IPS-NIHi7 (cell line): ENCODE results near the gene TTC28.
"Not testable (repeated sequence)": the region's sequence is repeated elsewhere in the genome, so short reads cannot be mapped to it uniquely, and the experiment has no call there.

Experiments used
- DNase-seq: peaks from one replicate; pipeline ENCODE4 v3.0.0; 2012; ENCODE audit warnings: mixed read lengths; ENCODE audit errors: extremely low spot score

TTC28 gene

DNA sequence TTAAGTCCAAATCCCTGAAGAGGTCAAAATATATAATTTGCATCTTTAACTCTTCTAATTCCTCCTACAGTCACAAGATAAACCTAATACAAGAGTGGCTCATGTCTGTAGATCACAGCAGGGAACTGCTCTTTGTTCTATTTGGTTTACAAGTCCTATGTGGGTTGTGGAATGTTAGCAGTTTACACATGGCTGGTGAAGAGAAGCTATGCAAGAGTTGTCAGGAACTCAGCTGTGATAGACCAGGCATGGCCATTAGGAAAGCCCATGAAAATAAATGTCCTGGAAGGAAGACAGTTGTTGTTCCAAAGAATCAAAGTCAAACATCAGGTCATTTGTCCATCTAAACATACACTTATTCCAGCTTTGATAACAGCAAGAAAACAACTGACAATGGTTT, 448.2 kb downstream of the TTC28 start:
- DNase-seq = peak; percentile 53

DNA sequence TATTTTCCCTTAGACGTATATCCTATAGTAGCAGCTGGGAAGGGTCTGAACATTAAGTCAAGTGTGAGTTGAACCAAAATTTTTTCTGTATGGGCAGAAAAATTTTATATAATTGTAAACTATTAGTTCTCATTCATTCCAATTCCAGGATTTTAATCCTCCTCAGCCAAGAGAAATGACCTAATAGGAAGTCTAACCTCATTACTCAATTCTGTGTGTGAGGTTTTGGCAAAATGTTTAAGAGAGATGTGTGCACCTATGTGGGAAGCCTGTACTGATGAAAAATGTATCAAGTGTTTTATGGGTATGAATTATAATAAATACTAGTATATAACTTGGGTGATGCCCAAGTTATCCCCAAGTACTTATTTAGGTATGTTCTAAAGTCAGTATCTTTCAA, 449.0 kb downstream of the TTC28 start:
- no peak for DNase-seq

DNA sequence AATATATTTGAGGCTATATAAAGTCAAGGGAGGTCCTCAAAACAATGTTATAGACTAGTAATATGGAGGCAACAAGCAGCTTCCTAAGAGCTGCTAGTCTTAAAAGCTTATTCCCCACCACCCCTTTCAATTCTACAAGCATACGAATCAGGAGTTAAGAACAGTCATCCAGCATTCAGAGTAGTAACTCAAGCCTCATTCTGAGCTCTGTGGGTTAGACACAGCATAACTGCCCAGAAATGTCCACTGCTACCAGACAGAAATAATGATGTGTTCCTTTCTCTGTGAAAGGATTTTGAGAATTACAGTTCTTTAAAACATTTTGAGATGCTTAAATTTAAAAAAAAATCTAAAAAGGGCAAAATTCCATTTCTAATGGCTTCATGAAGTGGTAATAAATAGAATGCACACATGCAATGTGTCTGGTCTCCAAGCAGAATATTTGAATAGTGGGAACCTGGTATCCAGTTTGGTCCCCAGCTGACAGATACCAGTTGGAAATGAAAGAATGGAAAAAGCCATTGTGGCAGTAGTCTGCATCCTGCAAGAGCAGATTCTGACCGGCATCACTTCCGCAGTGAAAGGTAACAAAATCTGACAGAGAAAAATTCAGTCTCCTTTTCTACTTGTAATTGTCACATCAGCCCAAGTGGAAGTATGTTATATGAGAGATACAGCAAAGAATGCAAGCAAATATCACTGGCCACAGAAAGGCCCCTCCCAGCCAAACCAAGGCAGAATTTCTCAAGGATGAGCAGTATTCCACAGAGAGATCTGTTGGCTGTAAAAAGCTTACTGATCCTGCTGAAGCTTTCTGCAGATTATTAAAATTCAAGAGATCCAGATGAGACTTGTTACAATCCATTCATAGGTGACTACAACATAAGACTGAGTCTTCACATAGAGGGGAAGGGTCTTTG, 449.8 kb downstream of the TTC28 start:
- no peak for DNase-seq

DNA sequence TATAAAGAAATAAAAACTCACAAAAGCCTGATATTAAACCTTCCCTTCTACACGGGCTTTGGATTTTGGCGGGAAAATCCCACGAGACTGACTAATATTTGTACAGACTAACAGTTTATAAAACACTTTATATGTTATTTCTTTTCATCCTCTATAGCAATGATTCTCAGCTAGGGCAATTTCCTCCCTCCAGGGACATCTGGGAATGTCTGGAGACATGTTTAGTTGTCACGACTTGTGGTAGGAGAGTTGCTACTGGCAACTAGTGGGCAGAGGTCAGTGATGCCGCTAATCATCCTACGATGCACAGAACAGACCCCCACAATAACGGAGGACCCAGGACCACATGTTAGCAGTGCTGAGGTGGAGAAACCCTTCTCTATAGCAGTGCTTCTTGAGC, 455.8 kb downstream of the TTC28 start:
- no peak for DNase-seq

DNA sequence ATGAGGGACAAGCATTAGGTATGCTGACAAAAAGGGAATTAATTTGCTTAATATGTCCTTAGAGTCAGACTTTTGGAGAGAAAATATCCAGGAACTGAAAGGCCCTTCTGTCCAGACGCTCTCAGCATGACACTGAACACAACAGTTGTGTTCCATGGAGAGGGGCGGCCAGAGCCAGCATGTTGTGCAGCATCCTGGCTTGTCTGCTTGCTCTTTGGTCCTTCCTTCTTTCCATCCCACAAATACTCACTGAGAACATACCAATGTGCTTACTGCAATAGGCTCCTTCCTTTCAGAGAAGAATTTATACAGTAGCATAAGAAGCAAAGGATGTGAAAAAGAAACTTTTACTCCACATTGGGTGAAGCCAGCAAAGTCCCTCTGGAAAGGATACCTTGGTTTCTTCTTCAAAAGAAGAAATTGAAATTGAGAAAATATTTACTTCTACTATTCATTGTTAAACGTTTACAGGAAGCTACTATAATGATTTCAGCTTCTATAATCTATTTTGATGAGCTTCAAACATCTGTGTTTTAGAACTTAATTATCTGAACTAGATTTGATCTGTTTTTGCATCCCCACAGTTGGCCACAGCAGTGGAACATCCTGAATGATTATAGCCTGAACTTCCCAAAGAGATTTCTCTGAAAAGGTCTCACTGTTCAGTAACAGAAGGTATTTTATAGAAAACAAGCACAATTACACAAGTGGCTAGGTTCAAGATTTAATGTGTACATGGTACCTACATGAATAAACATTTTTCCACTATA, 456.5 kb downstream of the TTC28 start:
- DNase-seq = no peak

DNA sequence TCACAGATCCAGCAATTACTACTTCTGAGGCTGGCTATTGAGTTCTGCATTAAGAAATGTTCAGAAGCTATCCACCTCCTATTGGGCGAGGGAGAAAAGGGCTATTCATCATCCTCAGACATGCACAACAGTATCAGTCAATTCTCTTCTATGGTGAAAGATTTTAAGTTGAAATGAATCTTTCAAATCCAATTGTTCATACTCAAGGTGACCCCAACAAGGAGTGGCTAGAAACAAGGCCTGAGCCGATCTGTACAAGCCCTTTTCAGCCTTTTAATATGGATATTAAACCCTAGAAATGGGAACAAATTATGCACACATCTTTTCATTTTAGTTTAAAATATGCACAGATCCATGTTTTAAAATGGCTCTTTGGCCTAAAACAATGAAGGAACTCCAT, 457.1 kb downstream of the TTC28 start:
- no peak for DNase-seq

DNA sequence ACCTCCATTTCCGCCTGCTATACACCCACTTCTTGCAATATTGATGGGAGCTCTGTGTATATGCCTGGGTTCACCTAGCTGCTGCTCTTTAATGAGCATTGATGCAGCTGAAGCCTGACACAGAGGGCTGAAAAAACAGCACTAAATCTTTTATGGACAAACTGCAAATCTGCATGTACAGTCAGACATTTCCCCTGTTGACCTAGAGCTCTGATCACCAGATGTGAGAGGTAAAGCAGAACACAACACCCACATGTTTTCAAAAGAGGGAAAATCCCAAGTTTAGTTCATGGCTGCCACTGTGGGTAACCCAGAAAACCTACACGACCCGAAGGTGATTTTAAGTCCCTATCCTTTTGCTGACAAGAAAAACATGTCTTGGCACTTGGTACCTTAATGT, 457.6 kb downstream of the TTC28 start:
- DNase-seq = no peak

DNA sequence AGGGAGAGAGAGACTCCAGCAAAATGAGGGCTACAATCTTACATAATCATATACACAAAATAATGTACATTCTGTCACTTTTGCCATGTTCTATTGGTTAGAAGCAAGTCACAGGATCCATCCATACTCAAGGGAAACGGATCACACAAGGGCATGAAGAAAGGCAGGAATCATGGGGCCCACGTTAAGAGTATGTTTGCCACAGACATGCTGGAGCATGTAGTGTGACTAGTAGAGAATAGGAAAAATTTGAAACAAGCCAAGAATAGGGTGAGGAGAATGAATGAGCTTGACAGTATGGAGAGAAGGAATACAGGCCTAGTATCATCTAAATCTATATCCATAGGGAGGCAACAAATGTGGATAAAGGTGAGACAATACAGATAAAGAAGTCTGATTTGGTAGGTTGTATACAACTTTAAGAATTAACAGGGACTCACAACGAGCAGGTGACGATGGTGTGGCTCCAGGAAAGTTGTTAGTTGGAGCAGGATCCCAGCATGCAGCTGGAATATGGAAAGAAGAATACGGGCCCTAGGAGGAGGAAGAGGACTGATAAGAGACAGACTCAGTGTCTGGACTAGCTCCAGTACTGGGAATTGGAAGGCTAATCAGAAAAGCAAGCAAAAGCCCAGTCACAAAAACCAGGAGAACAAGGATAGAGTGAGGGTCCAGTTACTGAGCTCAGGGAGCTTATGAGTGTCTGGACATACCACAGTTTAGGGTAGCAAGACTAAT, 458.8 kb downstream of the TTC28 start:
- no peak for DNase-seq

DNA sequence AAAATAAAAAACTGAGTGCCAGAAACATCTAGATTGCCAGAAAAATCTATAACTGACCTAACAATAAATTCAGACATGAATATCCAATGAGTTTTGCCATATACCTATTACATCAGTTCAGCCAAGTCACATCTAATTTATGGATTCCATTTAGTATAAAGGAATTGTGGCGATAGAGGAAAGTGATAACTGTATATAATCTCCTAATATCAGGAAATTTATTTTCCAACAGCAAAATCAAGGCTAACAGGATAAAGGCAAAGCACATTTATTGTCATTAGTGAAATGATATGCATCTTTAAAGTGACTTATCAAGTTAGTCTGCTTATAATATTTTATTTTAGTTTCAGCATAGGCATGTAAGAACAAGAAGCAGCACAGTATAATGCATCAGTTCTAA, 462.4 kb downstream of the TTC28 start:
- DNase-seq = no peak

DNA sequence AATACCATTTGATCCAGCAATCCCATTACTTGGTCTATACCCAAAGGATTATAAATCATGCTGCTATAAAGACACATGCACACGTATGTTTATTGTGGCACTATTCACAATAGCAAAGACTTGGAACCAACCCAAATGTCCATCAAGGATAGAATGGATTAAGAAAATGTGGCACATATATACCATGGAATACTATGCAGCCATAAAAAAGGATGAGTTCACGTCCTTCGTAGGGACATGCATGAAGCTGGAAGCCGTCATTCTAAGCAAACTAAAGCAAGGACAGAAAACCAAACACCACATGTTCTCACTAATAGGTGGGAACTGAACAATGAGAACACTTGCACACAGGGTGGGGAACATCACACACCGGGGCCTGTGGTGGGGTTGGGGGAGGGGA, 464.9 kb downstream of the TTC28 start:
- not testable (repeated sequence) for DNase-seq

DNA sequence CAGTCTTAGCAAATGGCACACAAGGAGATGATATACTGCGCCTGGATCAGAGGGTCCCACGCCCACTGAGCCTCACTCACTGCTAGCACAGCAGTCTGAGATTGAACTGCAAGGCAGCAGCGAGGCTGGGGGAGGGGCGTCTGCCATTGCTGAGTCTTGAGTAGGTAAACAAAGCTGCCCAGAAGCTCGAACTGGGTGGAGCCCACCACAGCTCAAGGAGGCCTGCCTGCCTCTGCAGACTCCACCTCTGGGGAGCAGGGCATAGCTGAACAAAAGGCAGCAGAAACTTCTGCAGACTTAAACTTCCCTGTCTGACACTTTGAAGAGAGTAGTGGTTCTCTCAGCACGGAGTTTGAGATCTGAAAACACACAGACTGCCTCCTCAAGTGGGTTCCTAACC, 470.2 kb downstream of the TTC28 start:
- DNase-seq = not testable (repeated sequence)

DNA sequence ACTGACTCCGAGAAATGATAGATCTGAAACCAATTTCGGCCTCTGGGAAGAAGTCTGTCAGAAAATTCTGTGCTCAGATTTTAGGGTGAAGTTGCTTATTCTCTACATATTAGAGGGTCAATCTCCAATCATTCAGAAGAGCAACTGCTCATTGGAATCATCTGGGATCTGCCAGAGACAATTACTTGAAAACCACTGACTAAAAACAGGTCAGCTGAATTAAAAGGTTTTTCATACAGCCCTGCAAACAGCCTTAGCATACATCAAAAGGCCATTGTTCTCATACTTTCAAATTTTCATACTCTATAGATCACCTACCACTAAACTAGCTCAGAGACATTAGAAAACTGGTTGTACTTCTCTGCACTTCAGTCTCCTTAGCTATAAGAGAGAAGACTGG, 470.9 kb downstream of the TTC28 start:
- no peak for DNase-seq

DNA sequence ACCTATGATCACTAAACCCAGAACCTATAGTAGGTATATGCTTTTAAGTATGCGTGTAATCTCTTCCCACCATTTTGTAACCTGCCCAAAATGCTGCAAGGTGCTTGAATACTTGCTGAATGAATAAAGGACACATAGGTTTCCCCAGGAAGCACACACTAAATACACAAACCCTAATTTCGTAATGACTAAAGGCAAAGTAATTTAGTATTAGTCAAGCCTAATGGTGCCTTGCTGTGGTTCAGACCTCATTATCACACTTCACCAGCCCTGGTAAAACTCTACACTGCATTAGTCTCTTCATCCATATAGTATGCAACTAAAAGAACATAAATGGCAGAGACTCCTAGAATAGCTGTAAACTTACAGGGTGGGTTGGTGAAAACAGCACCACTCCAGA, 471.6 kb downstream of the TTC28 start:
- no peak for DNase-seq

DNA sequence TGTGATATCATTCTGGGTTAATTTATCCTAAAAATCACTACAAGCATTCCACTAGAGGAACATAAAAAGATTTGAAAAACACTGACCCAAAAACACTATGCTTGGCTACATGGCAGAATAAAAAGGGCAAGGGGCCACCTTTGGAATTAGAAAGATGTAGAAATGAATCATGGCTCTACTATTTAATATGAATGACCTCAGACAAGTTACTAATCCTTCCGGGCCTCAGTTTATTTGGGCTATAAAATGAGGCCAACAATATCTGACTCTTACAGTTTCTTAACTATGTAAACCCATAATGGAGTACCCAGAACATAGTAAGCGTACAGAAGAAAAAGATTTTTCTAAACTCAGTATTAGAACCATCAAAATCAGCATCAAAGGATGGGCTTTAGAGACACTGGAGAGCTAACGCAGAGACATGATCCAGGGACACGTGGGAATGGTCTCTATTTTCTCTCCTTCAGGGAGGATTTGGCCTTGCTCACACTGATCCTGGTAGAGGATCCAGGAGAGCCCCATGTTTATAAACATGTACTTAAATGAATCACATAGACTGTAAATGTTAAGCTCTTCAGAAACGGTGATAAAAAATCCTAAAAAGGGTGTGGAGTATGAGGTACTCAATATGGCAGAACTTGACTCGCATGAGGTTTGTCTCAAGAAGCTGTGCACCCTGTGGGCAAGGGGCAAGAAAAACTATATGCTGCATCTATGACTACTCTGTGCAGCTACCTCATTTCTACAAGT, 472.2 kb downstream of the TTC28 start:
- no peak for DNase-seq

DNA sequence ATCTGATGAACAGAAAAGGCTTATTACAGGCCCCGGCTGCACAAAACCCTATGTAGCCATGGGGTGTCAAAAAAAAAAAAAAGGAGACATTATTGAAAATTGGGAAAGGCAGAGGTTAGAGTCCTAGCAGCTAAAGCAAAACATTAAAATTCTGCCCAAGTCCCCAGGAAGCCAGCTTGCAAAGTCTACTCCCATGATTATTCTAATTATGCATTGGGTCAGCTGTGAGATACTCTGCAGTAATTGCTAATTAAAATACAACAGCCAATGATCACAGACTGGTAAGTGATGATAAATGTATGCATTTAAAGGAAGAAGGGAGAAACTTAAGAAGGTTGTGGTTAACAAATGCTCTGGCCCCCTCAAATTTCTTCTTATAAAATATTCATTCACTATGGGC, 473.7 kb downstream of the TTC28 start:
- DNase-seq = no peak

DNA sequence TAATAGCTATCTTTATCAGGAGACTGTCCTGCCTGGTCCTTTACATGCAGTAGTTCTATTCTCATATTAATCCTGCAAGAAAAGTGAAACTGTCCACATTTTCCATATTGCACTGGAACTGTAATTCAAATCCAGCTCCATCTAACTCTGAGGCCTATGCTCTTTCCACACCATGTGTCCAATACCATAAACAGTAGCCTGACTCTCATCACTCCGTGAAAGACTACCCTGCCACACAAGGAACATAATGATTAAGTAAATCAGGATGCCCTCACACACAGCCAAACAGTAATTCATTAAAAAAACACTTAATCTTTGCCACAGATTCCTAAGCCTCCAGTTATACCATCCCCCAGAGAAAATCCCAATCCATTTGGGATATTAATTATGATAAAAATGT, 475.3 kb downstream of the TTC28 start:
- DNase-seq = no peak

DNA sequence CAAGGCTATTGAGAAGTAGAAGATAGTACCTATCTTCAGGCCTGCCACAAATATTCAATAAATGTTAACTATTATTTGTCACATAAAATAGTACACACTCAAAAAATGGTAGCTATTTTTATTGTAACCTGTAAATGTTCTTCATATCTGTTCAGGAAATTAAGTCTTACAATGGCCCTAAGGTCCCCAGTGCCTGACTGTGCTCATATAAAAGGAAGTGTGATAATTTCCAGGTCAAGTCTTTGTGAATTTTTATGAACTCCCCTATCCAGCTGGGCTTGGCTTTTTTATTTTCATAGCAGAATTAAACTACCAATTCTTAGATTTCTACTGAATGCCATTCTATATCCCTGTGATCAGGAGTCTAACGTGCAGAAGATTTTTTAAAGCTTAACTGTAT, 476.4 kb downstream of the TTC28 start:
- DNase-seq = no peak

DNA sequence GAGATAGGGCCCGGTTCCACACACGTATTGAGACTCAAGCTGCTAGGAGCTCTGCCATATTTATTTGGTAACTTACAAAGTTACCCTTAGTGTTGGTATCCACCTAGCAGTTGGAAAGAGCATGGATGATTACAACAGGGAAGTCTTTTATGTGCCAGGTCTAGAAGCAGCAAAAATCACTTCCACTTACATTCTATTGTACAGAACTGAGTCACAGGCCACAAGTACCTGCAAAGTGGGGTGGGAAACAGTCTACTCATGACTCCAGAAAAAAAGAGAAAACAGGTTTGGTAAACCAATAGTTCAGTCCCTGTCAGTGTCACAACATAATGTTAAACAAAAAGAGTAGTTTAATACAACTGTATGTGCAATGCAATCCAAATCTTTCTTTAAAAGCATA, 480.9 kb downstream of the TTC28 start:
- DNase-seq = no peak

DNA sequence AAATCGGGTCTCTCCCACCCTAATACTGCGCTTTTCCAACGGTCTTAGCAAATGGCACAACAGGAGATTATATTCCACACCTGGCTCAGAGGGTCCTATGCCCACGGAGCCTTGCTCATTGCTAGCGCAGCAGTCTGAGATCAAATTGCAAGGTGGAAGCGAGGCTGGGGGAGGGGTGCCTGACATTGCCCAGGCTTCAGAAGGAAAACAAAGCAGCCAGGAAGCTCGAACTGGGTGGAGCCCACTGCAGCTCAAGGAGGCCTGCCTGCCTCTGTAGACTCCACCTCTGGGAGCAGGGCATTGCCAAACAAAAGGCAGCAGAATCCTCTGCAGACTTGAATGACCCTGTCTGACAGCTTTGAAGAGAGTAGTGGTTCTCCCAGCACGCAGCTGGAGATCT, 488.1 kb downstream of the TTC28 start:
- not testable (repeated sequence) for DNase-seq

DNA sequence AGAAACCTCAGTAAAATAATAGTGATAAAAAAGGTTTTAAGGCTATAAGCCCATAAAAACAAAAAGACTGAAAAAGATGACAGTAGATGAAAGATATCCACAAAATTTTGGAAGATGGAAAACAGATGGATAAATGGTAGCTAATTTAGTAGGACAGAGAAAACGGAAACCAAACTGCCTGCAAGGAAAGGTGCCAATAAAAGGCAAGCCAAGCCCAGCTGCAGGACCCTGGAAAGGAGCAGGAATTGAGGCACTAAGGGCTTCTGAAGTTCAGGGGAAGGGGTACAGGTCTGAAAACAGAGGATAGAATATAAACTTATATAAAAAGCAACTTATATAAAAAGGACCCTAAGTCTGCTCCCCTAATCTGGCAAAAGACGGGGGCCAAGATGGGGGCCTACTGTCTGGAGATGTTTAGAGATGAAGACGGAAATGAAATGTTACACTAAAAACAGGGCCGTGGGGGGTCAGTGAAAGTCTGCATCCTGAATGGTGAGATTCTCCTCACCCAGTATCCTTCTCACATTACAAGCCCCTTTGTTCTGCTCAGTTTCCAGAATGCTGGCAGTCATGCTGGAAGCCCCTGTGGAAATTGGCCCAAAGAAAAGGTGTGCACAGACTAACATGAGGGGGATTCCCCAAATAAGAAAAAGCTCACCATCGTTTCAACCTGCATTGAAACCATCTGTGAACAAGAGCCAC, 491.3 kb downstream of the TTC28 start:
- DNase-seq = peak; percentile 40

DNA sequence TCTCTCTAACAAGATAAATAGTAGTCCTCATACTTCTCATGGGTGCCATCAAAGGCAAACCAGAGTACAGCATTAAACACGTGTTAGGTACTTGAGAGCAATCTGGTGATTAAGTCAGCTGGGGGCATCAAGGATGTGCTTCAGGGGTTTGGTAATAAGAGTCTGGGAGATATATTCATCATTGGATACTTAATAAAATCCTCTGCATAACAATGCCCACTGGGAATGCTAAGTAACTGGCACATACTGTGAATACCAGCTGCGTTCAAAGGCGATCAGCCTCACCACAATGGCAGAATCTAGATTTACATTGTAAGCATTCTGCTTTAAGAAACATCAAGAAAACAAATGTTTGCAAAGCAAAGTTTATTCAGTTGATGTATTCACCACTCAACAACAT, 492.0 kb downstream of the TTC28 start:
- DNase-seq = no peak
